GM18907 (cell line): ENCODE data around the gene RHOJ.
"Not testable (repeated sequence)": the region's sequence is repeated elsewhere in the genome, so short reads cannot be mapped to it uniquely, and the experiment has no call there.

Experiments
- ATAC-seq: cut with Tn5 transposase; IDR thresholded peaks from one replicate; pipeline ENCODE4 v1.9.1; 2021; ENCODE audit warnings: mild to moderate bottlenecking, moderate library complexity; ENCODE audit not compliant: unreplicated experiment

Gene RHOJ

GRCh38 chr14:63204407-63205043, at the start of gene RHOJ:
RHOJ (plus strand) TSS chr14:63204443; CDS start chr14:63204870, 427 bp downstream.
- no peak for ATAC-seq

DNA sequence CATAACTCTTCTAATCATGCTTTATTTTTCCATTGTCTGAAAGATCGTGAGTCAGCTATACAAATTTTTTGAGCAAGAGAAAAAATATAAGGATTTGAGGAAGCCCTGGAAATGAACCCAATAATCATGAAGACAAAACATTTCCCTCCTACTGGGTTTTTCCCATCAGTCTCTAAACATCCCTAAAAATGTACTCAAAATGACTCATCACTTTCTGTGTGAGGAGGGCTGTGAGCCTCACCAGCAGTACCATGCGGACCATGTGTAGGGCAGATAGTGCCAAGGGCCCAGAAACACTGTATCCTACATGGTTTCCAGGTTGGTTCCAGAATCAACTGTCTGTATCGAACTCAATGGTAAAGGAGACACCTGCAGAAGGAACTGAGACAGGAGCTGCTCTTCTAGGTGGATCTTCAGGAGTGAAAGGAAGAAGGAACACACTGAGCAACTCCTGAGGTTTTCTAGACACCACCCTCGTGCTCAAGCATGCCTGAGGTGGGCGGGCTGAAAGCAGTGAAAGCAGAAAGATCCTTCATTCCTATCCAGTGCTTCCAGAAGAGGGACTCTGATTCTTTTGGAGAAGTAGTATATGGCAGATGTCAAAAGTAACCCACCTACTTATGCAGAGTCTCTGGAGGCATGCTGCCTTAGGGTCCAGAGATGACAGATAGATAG, 48.6 kb upstream of the RHOJ start:
- ATAC-seq: no peak

DNA sequence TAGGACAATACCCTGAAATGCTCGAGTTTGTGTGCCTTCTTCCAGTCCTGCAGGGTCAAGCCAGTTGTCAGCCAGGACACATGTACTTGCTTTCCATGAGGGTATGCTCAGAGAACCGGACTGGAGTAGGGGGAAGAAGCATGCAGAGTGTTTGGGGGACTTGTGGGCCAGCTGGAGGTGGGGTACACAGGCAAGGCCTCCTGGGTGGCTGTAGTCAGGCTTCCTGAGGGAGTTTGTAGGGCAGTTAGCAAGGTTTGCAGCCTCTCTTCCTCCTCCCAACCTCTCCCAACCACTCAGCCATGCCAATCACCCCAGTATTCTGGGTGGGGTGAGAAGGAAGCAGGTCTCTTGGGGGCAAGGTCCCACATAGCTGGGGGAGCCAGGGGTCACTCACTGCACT, 47.0 kb upstream of the RHOJ start:
- ATAC-seq: no peak

DNA sequence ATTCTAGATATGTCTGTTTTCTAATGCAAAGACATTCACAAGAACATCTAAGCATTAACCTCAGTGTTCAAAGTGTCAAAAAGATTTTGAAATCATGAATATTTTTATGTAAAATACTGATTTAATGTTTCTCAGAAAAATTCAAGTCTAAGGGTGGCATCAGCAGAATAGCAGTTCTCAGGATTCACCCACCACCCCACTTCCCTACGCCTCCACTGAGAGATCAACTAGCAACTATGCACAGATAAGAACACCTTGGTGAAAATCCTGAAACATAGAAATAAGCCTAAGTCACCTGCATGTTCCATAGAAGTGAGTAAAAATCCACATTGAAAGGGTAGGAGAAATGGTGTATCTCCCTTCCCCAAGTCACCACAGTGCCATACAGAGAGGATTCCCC, 40.9 kb upstream of the RHOJ start:
- no peak for ATAC-seq

- no peak for ATAC-seq
These were observed 40.0 kb upstream of the RHOJ start for GRCh38 chr14:63164108-63164683.

DNA sequence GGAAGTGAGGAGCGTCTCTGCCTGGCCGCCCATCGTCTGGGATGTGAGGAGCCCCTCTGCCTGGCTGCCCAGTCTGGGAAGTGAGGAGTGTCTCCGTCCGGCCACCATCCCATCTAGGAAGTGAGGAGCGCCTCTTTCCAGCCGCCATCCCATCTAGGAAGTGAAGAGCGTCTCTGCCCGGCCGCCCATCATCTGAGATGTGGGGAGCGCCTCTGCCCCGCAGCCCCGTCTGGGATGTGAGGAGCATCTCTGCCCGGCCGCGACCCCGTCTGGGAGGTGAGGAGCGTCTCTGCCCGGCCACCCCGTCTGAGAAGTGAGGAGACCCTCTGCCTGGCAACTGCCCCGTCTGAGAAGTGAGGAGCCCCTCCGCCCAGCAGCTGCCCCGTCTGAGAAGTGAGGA, 39.0 kb upstream of the RHOJ start:
- not testable (repeated sequence) for ATAC-seq

- no peak for ATAC-seq
These were observed 37.2 kb upstream of the RHOJ start for GRCh38 chr14:63167044-63167443.

GRCh38 chr14:63174760-63175191, 29.5 kb upstream of the RHOJ start:
- ATAC-seq: no peak

DNA sequence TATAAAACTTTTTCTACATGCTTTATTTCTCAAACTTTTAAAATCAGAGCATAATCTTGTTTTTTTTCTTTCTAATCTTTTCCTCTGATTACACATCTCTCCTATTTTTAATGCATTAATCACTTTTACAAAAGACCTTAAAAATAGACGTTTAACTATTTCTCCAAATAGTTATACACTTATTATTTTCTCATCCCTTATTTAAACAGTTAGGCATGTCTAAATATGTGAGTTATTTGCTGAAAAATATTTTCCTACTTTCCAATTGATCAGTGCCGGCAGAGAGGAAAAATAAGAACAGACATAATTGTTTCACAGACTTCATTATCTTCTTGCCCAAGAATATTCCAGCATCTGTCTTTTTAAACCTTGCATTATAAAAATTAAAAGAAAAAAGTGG, 28.7 kb upstream of the RHOJ start:
- ATAC-seq: no peak

- no peak for ATAC-seq
These were observed 25.3 kb upstream of the RHOJ start for GRCh38 chr14:63178912-63179311.

DNA sequence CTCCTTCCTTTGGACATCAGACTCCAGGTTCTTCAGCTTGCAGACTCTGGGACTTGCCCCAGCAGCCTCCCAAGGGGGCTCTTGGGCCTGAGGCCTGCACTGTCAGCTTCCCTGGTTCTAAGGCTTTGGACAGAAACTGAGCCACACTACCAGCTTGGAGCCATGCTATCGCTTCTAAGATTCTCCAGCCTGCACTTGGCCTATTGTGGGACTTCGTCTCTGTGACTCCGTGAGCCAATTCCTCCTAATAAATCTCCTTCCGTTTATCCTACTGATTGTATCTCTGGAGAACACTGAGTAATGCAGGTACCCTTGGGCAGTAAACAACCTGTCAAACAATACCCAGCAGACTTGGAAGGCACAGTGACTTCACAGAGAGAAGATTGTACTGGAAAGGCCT, 24.9 kb upstream of the RHOJ start:
- no peak for ATAC-seq

DNA sequence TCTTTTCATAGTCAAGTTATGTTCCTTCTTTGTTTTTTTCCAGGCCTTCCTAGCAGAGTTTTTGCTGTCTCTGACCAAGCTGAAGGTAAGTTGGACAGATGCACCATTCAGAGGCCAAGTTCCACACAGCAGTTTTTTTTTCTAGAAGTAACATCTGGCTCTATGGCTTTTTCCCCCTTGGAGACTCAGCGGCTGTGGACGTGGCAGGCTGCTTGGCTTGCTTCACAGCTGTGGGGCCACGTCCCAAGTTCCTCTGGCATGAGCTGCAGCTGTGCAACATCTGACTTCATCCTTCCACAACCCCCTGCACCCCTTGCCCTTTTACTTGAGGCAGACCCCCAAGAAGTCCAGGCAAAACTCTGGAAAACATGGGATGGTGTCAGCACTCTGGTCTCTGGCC, 24.2 kb upstream of the RHOJ start:
- ATAC-seq: no peak

DNA sequence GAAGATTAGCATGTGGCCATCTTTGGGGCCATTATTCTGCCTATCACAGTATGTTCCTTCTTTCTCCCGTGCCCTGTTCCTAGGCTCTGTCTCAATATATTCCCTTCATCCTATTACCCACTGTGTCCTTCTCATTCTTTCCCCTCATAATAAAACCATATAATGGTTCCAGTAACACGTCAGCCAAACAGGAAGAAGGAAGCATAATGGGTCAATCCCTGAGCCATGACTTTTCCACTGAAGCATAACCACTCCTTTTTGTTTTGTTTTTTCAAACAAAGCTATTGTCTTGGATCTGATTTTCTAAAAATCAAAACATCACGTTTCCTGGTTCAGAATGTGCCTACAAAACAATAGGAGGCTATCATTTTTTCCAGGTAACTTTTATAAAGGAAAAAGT, 21.3 kb upstream of the RHOJ start:
- no peak for ATAC-seq

GRCh38 chr14:63186453-63186852, 17.8 kb upstream of the RHOJ start:
- no peak for ATAC-seq

DNA sequence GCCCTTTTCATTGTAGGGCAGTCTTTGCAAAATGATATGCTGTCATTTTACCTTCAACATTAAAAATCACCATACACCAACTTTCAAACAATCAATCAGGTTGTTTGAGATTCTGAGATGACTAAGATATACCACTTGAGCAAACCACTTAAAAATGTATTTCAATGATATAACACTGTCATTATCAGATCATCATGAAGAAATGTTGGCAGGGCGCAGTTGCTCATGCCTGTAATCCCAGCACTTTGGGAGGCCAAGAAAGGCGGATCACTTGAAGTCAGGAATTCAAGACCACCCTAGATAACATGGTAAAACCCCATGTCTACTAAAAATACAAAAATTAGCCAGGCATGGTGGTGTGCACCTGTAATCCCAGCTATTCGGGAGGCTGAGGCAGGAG, 13.0 kb upstream of the RHOJ start:
- no peak for ATAC-seq

GRCh38 chr14:63192085-63192484, 12.2 kb upstream of the RHOJ start:
- no peak for ATAC-seq

GRCh38 chr14:63193236-63193635, 11.0 kb upstream of the RHOJ start:
- no peak for ATAC-seq

GRCh38 chr14:63200035-63200740, 4.1 kb upstream of the RHOJ start:
- no peak for ATAC-seq

- no peak for ATAC-seq
These were observed 3.5 kb upstream of the RHOJ start for GRCh38 chr14:63200767-63201166.

GRCh38 chr14:63203015-63203414, 1.2 kb upstream of the RHOJ start:
- ATAC-seq: no peak

GRCh38 chr14:63203618-63204406, 431 bp upstream of the RHOJ start:
- ATAC-seq: no peak
